HepG2 (cell line): ENCODE results near the gene TP63.

Source experiments
- GLMP ChIP-seq: sonication (generic); formaldehyde crosslinking; IDR thresholded peaks from 2 replicates; pipeline ENCODE4 v1.9.0; 2021; ENCODE audit warnings: missing genetic modification reagents, mild to moderate bottlenecking, borderline replicate concordance
- MXD3 ChIP-seq: IDR thresholded peaks from 2 replicates; pipeline ENCODE4 v1.6.1; 2016; ENCODE audit warnings: mild to moderate bottlenecking, missing biosample characterization, missing genetic modification reagents
- POLR2A ChIP-seq, 2 experiments: IDR thresholded peaks; 2 replicates each; pipeline ENCODE4 v1.6.1; 2011; ENCODE audit warnings: low read depth in 2 of 2, low read length in 2 of 2, mild to moderate bottlenecking in 1 of 2, moderate library complexity in 1 of 2; ENCODE audit not compliant: insufficient read depth in 1 of 2
- POLR2G ChIP-seq: fragments of 200-400 bp; formaldehyde crosslinking; IDR thresholded peaks from 2 replicates; pipeline ENCODE4 v1.6.1; 2018; ENCODE audit warnings: mild to moderate bottlenecking, low read depth, low read length, moderate library complexity
- SP140L ChIP-seq: sonication (generic); formaldehyde crosslinking; IDR thresholded peaks from 2 replicates; pipeline ENCODE4 v1.4.0; 2020; ENCODE audit warnings: missing genetic modification reagents, borderline replicate concordance
- TOPORS ChIP-seq: sonication (generic); formaldehyde crosslinking; IDR thresholded peaks from 2 replicates; pipeline ENCODE4 v1.8.0; 2023; ENCODE audit warnings: mild to moderate bottlenecking, missing genetic modification reagents
- ZFX ChIP-seq: sonication (generic); formaldehyde crosslinking; IDR thresholded peaks from 2 replicates; pipeline ENCODE4 v1.4.0; 2020; ENCODE audit warnings: mild to moderate bottlenecking, low read depth, missing genetic modification reagents, moderate library complexity
- ZIK1 ChIP-seq: sonication (generic); formaldehyde crosslinking; IDR thresholded peaks from 2 replicates; pipeline ENCODE4 v1.5.0; 2020; ENCODE audit warnings: mild to moderate bottlenecking, low read depth, missing genetic modification reagents, borderline replicate concordance
- ZNF407 ChIP-seq: sonication (generic); formaldehyde crosslinking; IDR thresholded peaks from one replicate; pipeline ENCODE4 v1.5.1; 2020; ENCODE audit warnings: mild to moderate bottlenecking, missing genetic modification reagents; ENCODE audit errors: not compliant biosample characterization
- ZNF44 ChIP-seq: sonication (generic); formaldehyde crosslinking; IDR thresholded peaks from 2 replicates; pipeline ENCODE4 v1.5.1; 2020; ENCODE audit warnings: mild to moderate bottlenecking, missing genetic modification reagents
- ZNF563 ChIP-seq: sonication (generic); formaldehyde crosslinking; IDR thresholded peaks from 2 replicates; pipeline ENCODE4 v1.8.0; 2022; ENCODE audit warnings: mild to moderate bottlenecking, moderate library complexity, missing genetic modification reagents

GRCh38 chr3:189699885-189700284 lies 68.7 kb downstream of the TP63 start:
- TF ChIP-seq MXD3 (CRISPR knock-in tag) (no peak), ZFX (no peak), GLMP (CRISPR knock-in tag) (no peak), ZIK1 (no peak), ZNF407 (no peak), POLR2A (IDR thresholded peaks at IDR 0.05; ENCODE audit: insufficient read depth in 1 of 2, low read depth in 2 of 2, low read length in 2 of 2) (no peak), SP140L (CRISPR knock-in tag) (no peak), ZNF44 (no peak), ZNF563 (CRISPR knock-in tag) (no peak), TOPORS (no peak), POLR2G (no peak)
